Ramos (cell line): ENCODE results near the gene ARF5.

Experiments
- in situ Hi-C: fragments of 300-500 bp; cut with MboI; formaldehyde crosslinking; loops from one replicate; pipeline ENCODE4 v1.14.3; 2022; ENCODE audit warnings: low sequenced_read_pairs; ENCODE audit not compliant: unreplicated experiment

ARF5 gene

GRCh38 chr7:127587663-127588018 is 570 bp upstream of the ARF5 start:
- in situ Hi-C loops = no loop called here

GRCh38 chr7:127588697-127589482 is 679 bp downstream of the ARF5 start:
- in situ Hi-C loops = no loop called here

GRCh38 chr7:127589896-127590295 is 1.7 kb downstream of the ARF5 start:
- in situ Hi-C loops = no loop called here

GRCh38 chr7:127591189-127591588 is 3.0 kb downstream of the ARF5 start:
- in situ Hi-C loops = no loop called here

GRCh38 chr7:127591591-127591990 is 3.4 kb downstream of the ARF5 start:
- in situ Hi-C loops = no loop called here

- in situ Hi-C loops = no loop called here
Observed at GRCh38 chr7:127592550-127592949, 4.3 kb downstream of the ARF5 start.

- in situ Hi-C loops = no loop called here
Observed at GRCh38 chr7:127594490-127594889, 6.3 kb downstream of the ARF5 start.

GRCh38 chr7:127595737-127596136 is 7.5 kb downstream of the ARF5 start:
- in situ Hi-C loops = no loop called here

- in situ Hi-C loops = no loop called here
Observed at GRCh38 chr7:127598318-127598717, 10.1 kb downstream of the ARF5 start.

GRCh38 chr7:127600885-127601284 is 12.7 kb downstream of the ARF5 start:
- in situ Hi-C loops = no loop called here

GRCh38 chr7:127608446-127608845 is 20.2 kb downstream of the ARF5 start:
- in situ Hi-C loops = no loop called here

- in situ Hi-C loops = no loop called here
Observed at GRCh38 chr7:127609297-127609696, 21.1 kb downstream of the ARF5 start.

- in situ Hi-C loops = no loop called here
Observed at GRCh38 chr7:127612263-127612662, 24.1 kb downstream of the ARF5 start.

- in situ Hi-C loops = no loop called here
Observed at GRCh38 chr7:127616724-127617123, 28.5 kb downstream of the ARF5 start.

- in situ Hi-C loops = no loop called here
Observed at GRCh38 chr7:127618042-127618441, 29.8 kb downstream of the ARF5 start, which contains the start of gene PAX4. Gene PAX4, minus strand, starts transcription at chr7:127618142. Its CDS starts 2,214 bp downstream, at chr7:127615928.

- in situ Hi-C loops = no loop called here
Observed at GRCh38 chr7:127618775-127619174, 30.6 kb downstream of the ARF5 start.

GRCh38 chr7:127619681-127620405 is 31.6 kb downstream of the ARF5 start:
- in situ Hi-C loops = no loop called here

- in situ Hi-C loops = no loop called here
Observed at GRCh38 chr7:127620406-127621233, 32.4 kb downstream of the ARF5 start.

- in situ Hi-C loops = no loop called here
Observed at GRCh38 chr7:127625331-127625730, 37.1 kb downstream of the ARF5 start.

- in situ Hi-C loops = no loop called here
Observed at GRCh38 chr7:127628445-127628844, 40.2 kb downstream of the ARF5 start.
